Keratinocyte (primary cell): Measurements from ENCODE around the gene FASTKD2.

Experiments used
- EZH2 ChIP-seq: IDR thresholded peaks from one replicate; pipeline ENCODE4 v1.6.1; 2012; ENCODE audit warnings: inconsistent platforms, mild to moderate bottlenecking, low read length, moderate library complexity
- TF ChIP-seq, protein P1 (sequence below), 3 experiments: IDR thresholded peaks in 1 of 3; conservative IDR thresholded peaks in 1 of 3; optimal IDR thresholded peaks in 1 of 3; 2 replicates in 2 of 3; 3 replicates in 1 of 3; pipeline versions ENCODE3 to v1.5.1; 2011; ENCODE audit warnings: low read length in 3 of 3, mild to moderate bottlenecking in 3 of 3, moderate library complexity in 2 of 3, control low read depth in 1 of 3, inconsistent platforms in 1 of 3; ENCODE audit not compliant: insufficient read depth in 2 of 3; ENCODE audit errors: extremely low read depth in 1 of 3

DNA sequence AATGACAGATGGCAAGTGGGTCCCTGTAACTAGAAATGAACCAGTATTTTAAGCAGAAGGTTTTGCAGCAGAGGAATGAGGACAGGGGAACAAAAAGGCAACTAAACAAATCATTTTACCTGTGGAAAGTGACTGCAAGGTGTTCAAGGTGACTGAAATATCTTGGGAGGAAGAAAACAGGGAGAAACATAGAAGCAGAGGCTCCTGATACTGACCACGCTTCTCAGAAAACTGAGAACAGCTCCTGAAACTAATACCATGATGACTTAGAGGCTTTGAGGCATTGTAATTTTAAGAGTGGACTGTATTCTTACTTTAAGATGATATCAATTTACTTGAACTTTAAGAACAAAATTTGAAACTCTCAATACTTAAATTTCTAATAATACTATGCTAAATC, 47.1 kb upstream of the FASTKD2 start, which contains the start of gene DYTN:
- TF ChIP-seq, protein P1, sequence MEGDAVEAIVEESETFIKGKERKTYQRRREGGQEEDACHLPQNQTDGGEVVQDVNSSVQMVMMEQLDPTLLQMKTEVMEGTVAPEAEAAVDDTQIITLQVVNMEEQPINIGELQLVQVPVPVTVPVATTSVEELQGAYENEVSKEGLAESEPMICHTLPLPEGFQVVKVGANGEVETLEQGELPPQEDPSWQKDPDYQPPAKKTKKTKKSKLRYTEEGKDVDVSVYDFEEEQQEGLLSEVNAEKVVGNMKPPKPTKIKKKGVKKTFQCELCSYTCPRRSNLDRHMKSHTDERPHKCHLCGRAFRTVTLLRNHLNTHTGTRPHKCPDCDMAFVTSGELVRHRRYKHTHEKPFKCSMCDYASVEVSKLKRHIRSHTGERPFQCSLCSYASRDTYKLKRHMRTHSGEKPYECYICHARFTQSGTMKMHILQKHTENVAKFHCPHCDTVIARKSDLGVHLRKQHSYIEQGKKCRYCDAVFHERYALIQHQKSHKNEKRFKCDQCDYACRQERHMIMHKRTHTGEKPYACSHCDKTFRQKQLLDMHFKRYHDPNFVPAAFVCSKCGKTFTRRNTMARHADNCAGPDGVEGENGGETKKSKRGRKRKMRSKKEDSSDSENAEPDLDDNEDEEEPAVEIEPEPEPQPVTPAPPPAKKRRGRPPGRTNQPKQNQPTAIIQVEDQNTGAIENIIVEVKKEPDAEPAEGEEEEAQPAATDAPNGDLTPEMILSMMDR (optimal IDR thresholded peaks at IDR 0.05 in 1 of 3, IDR thresholded peaks at IDR 0.05 in 1 of 3, conservative IDR thresholded peaks at IDR 0.05 in 1 of 3; ENCODE audit: extremely low read depth in 1 of 3, insufficient read depth in 2 of 3, low read length in 3 of 3), result no peak
- no peak for TF ChIP-seq EZH2
